ENCODE measurements around the gene NDUFC2.

DNA sequence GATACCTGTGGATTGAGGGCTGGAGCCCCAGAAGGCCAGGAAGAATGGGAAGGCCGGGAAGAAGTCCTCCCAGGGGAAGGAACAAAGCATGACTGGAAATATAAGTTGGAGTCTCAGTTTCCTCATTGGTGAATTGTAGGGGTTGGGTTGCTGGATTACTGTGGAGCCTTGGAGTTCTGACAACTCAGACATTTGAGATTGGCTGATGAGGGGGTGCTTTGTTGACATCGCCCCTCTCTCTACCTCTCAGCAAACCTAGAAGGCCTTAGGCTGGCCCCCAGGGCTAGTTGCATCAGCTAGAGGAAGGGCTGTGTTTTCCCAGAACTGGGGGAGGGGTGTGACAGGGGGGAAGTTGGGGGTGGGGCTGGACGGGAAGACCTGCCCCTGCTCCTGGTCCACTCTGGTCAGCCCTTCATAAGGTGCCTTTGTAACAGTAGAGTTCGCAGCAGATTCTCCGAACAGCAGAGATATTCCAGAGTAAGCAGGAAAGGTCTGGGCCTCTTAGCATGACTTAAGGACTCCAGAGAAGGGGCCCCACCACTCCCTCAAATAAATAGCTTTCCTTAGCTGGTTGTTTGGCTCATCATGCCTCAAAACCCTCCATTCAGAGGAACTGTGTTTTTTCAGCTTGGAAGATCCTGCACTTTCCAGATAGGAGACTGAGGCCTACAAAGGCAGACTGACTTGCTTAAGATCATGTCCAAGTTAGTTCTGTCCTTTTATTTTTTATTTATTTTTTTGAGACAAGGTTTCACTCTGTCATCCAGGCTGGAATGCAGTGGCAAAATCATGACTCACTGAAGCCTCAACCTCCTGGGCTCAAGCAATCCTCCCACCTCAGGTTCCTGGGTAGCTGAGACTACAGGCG is 28.5 kb downstream of the NDUFC2 start:
- no peak for TF ChIP-seq POLR2A (IDR thresholded peaks at IDR 0.05)
- TF ChIP-seq, protein P1, sequence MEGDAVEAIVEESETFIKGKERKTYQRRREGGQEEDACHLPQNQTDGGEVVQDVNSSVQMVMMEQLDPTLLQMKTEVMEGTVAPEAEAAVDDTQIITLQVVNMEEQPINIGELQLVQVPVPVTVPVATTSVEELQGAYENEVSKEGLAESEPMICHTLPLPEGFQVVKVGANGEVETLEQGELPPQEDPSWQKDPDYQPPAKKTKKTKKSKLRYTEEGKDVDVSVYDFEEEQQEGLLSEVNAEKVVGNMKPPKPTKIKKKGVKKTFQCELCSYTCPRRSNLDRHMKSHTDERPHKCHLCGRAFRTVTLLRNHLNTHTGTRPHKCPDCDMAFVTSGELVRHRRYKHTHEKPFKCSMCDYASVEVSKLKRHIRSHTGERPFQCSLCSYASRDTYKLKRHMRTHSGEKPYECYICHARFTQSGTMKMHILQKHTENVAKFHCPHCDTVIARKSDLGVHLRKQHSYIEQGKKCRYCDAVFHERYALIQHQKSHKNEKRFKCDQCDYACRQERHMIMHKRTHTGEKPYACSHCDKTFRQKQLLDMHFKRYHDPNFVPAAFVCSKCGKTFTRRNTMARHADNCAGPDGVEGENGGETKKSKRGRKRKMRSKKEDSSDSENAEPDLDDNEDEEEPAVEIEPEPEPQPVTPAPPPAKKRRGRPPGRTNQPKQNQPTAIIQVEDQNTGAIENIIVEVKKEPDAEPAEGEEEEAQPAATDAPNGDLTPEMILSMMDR (IDR thresholded peaks at IDR 0.05), result no peak
